HG03108 (cell line): ENCODE data around the gene TAGAP.
"Not testable (repeated sequence)": the region's sequence is repeated elsewhere in the genome, so short reads cannot be mapped to it uniquely, and the experiment has no call there.

Experiments used
- ATAC-seq: cut with Tn5 transposase; IDR thresholded peaks from one replicate; pipeline ENCODE4 v1.9.1; 2021; ENCODE audit warnings: moderate library complexity; ENCODE audit not compliant: unreplicated experiment

Gene TAGAP

GRCh38 chr6:159047891-159048685 lies 3.3 kb upstream of the TAGAP start:
- no peak for ATAC-seq

GRCh38 chr6:159045801-159046200 lies 1.0 kb upstream of the TAGAP start:
- ATAC-seq, result no peak

GRCh38 chr6:159043947-159044346 lies 844 bp downstream of the TAGAP start:
- no peak for ATAC-seq

- no peak for ATAC-seq
These were observed 1.5 kb downstream of the TAGAP start for GRCh38 chr6:159043251-159043650.

- ATAC-seq, result no peak
These were observed 2.0 kb downstream of the TAGAP start for GRCh38 chr6:159042826-159043181.

GRCh38 chr6:159042003-159042825 lies 2.6 kb downstream of the TAGAP start:
- no peak for ATAC-seq

GRCh38 chr6:159041181-159041580 lies 3.6 kb downstream of the TAGAP start:
- no peak for ATAC-seq

- ATAC-seq, result no peak
These were observed 4.9 kb downstream of the TAGAP start for GRCh38 chr6:159039885-159040258.

GRCh38 chr6:159038914-159039884 lies 5.6 kb downstream of the TAGAP start:
- ATAC-seq, result peak; percentile 75

- ATAC-seq, result not testable (repeated sequence)
These were observed 6.5 kb downstream of the TAGAP start for GRCh38 chr6:159038318-159038717.

GRCh38 chr6:159037756-159038290 lies 7.0 kb downstream of the TAGAP start:
- ATAC-seq, result no peak

- ATAC-seq, result no peak
These were observed 8.1 kb downstream of the TAGAP start for GRCh38 chr6:159036673-159037072.

GRCh38 chr6:159035891-159036290 lies 8.9 kb downstream of the TAGAP start:
- no peak for ATAC-seq

- no peak for ATAC-seq
These were observed 11.4 kb downstream of the TAGAP start for GRCh38 chr6:159033160-159034049.

- ATAC-seq, result no peak
These were observed 12.9 kb downstream of the TAGAP start for GRCh38 chr6:159031846-159032245.

- ATAC-seq, result no peak
These were observed 14.6 kb downstream of the TAGAP start for GRCh38 chr6:159030168-159030567.

GRCh38 chr6:159025224-159025623 lies 19.6 kb downstream of the TAGAP start:
- not testable (repeated sequence) for ATAC-seq

- ATAC-seq, result no peak
These were observed 20.9 kb downstream of the TAGAP start for GRCh38 chr6:159023893-159024292.

- no peak for ATAC-seq
These were observed 24.8 kb downstream of the TAGAP start for GRCh38 chr6:159020011-159020410.
